Measurements from ENCODE around the gene IFT122. TPM values are rescaled to one million over a fixed set of nuclear protein-coding genes. Genes with fewer than 3 reads are reported as not detected.

IFT122 gene
- total and polyA plus RNA-seq, 2 experiments from 2014 or later = 10.2 to 38.8 TPM

DNA sequence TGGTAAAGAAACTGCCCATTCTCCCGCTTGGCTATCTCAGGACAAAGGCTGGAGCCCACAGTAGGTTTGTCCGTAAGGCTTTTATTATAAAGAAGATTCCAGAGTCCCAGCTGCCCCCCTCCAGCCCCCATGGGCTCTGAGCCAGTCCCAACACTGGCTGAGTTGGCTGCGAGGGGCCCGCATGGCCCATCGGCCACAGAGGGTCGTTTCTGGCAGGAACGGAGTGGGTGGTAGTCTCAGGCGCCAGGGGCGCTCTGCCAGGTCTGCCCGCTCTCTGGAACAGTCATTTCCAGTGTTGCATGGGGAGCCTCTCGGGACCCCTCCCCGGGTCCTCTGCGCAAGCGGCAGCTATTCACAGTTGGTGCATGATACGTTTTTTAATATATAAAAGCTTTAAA is 115.1 kb downstream of the IFT122 start (continued):
- TF ChIP-seq, protein P1, sequence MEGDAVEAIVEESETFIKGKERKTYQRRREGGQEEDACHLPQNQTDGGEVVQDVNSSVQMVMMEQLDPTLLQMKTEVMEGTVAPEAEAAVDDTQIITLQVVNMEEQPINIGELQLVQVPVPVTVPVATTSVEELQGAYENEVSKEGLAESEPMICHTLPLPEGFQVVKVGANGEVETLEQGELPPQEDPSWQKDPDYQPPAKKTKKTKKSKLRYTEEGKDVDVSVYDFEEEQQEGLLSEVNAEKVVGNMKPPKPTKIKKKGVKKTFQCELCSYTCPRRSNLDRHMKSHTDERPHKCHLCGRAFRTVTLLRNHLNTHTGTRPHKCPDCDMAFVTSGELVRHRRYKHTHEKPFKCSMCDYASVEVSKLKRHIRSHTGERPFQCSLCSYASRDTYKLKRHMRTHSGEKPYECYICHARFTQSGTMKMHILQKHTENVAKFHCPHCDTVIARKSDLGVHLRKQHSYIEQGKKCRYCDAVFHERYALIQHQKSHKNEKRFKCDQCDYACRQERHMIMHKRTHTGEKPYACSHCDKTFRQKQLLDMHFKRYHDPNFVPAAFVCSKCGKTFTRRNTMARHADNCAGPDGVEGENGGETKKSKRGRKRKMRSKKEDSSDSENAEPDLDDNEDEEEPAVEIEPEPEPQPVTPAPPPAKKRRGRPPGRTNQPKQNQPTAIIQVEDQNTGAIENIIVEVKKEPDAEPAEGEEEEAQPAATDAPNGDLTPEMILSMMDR (conservative IDR thresholded peaks at IDR 0.05; ENCODE audit: low read depth in 2 of 2) = no peak
- no peak for TF ChIP-seq ZNF114 (CRISPR knock-in tag; IDR thresholded peaks at IDR 0.05)
- no peak for TF ChIP-seq EZH2phosphoT487 (IDR thresholded peaks at IDR 0.05; ENCODE audit: unreplicated experiment)
- TF ChIP-seq, protein P2, sequence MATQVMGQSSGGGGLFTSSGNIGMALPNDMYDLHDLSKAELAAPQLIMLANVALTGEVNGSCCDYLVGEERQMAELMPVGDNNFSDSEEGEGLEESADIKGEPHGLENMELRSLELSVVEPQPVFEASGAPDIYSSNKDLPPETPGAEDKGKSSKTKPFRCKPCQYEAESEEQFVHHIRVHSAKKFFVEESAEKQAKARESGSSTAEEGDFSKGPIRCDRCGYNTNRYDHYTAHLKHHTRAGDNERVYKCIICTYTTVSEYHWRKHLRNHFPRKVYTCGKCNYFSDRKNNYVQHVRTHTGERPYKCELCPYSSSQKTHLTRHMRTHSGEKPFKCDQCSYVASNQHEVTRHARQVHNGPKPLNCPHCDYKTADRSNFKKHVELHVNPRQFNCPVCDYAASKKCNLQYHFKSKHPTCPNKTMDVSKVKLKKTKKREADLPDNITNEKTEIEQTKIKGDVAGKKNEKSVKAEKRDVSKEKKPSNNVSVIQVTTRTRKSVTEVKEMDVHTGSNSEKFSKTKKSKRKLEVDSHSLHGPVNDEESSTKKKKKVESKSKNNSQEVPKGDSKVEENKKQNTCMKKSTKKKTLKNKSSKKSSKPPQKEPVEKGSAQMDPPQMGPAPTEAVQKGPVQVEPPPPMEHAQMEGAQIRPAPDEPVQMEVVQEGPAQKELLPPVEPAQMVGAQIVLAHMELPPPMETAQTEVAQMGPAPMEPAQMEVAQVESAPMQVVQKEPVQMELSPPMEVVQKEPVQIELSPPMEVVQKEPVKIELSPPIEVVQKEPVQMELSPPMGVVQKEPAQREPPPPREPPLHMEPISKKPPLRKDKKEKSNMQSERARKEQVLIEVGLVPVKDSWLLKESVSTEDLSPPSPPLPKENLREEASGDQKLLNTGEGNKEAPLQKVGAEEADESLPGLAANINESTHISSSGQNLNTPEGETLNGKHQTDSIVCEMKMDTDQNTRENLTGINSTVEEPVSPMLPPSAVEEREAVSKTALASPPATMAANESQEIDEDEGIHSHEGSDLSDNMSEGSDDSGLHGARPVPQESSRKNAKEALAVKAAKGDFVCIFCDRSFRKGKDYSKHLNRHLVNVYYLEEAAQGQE (IDR thresholded peaks at IDR 0.05; ENCODE audit: unreplicated experiment) = no peak
- no peak for TF ChIP-seq CREB1 (CRISPR knock-in tag; IDR thresholded peaks at IDR 0.05; ENCODE audit: low read depth)
- TF ChIP-seq ZNF331 (CRISPR knock-in tag; IDR thresholded peaks at IDR 0.05; ENCODE audit: low read depth) = no peak
- no peak for TF ChIP-seq NANOG (IDR thresholded peaks at IDR 0.05; ENCODE audit: borderline replicate concordance)

DNA sequence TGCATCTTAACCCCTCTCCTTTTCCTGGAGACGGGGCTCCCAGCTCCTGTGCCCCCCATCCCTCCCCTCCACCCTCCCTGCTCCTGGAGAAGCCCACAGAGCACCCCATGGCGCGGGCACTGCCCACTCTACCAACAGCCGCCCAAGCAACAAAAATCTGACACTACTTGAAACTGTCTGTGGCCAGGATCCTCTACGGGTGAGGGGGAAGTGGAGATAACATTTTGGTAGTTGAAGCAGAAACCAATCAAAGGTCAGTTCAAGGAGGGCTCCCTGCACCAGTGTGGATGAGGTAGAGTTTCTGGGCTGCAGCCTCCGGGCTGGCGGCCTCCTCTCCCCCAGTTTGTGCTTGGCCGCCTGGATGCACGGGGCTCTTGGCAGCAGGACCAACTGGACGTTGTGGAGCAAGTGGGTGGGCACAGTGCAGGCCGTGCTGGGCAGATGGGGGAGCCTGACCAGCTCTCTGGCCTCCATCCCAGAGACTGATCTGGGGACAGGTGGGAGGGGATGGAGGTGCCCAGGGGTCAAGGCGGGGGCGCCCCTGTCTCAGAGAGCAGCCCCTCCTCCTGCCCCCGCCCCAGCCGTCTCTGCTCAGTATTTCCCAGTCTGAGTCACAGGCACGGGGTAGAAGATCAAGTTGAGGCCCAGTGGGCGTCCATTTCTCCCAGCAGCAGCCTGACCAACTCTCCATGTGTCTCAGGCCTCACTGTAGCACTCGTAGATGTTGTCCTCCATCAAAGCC is 115.8 kb downstream of the IFT122 start:
- H4K20me1 ChIP-seq (replicated peaks; ENCODE audit: insufficient read depth) = no peaks in the 10 kb centered on the region
- H3K36me3 ChIP-seq (ENCODE audit: insufficient read depth) = no peaks in the 10 kb centered on the region
- Mint-ChIP-seq H3K4me1 (peaks cover 45% of the 10 kb centered on the region), H3K9me3 (no peaks in the 10 kb centered on the region), H3K4me3 (no peak overlapping the region), H3K27ac (no peak overlapping the region), H3K36me3 (ENCODE audit: low read depth) (peaks cover 3% of the 10 kb centered on the region; the same call in 1 of the 3 replicates), H3K27me3 (ENCODE audit: insufficient read depth, low read depth, poor library complexity) (peaks cover 18% of the 10 kb centered on the region)
- no peak overlapping the region for H3K4me3 ChIP-seq
- no peak overlapping the region for H3K4me2 ChIP-seq
- H3K27me3 ChIP-seq (ENCODE audit: insufficient read depth) = no peaks in the 10 kb centered on the region
- TF ChIP-seq CREB1 (CRISPR knock-in tag; IDR thresholded peaks at IDR 0.05; ENCODE audit: low read depth) (no peak), ZNF114 (CRISPR knock-in tag; IDR thresholded peaks at IDR 0.05) (no peak), NANOG (IDR thresholded peaks at IDR 0.05; ENCODE audit: borderline replicate concordance) (no peak)
- TF ChIP-seq, protein P1 (conservative IDR thresholded peaks at IDR 0.05; ENCODE audit: low read depth in 2 of 2) = no peak
- no peaks in the 10 kb centered on the region for H3K79me2 ChIP-seq (replicated peaks; ENCODE audit: insufficient read depth)
- no peak overlapping the region for H2AFZ ChIP-seq
- ATAC-seq = no peak
- no peak overlapping the region for H3K27ac ChIP-seq (ENCODE audit: low read depth)
- H3K4me1 ChIP-seq (ENCODE audit: insufficient read depth) = peaks cover 14% of the 10 kb centered on the region; the same call in 1 of the 2 replicates
- no peaks in the 10 kb centered on the region for H3F3A ChIP-seq (replicated peaks; ENCODE audit: low read depth)
- no peak for DNase-seq (ENCODE audit: low spot score)
- no peaks in the 10 kb centered on the region for H3K9me2 ChIP-seq (ENCODE audit: insufficient read depth)
